ENCODE results near the gene EXD1.
"Not testable (repeated sequence)": the region's sequence is repeated elsewhere in the genome, so short reads cannot be mapped to it uniquely, and the experiment has no call there.

EXD1 gene

GRCh38 chr15:41135580-41135979, 95.0 kb downstream of the EXD1 start:
- DNase-seq, result not testable (repeated sequence)

GRCh38 chr15:41133454-41133853, 97.1 kb downstream of the EXD1 start:
- DNase-seq, result no peak

Measured in CD4-positive, alpha-beta T cell treated with Interferon alpha-2 for 1 hour (primary cell).